H9 (cell line): ENCODE results near the gene WDPCP. TPM values are rescaled to one million over a fixed set of nuclear protein-coding genes. Genes with fewer than 3 reads are reported as not detected.

Experiments used
- DNase-seq: peaks from one replicate; pipeline ENCODE4 v3.0.0-alpha.2; 2017
- H2AFZ ChIP-seq: one replicate; pipeline ENCODE4 v1.6.1; 2013; ENCODE audit warnings: mild to moderate bottlenecking, low read length, control low read depth, moderate library complexity
- H2AK5ac ChIP-seq: 2 replicates; pipeline ENCODE4 v1.6.1; 2013; ENCODE audit warnings: low read length, control low read depth, mixed read lengths; ENCODE audit not compliant: insufficient read length
- H2BK120ac ChIP-seq: one replicate; pipeline ENCODE4 v1.6.1; 2013; ENCODE audit warnings: low read depth, mild to moderate bottlenecking, low read length, control low read depth, inconsistent platforms; ENCODE audit not compliant: poor library complexity, severe bottlenecking
- H2BK12ac ChIP-seq: 2 replicates; pipeline ENCODE4 v1.6.1; 2013; ENCODE audit warnings: low read length, control low read depth, mixed read lengths, low read depth; ENCODE audit not compliant: insufficient read length
- H2BK15ac ChIP-seq: 2 replicates; pipeline ENCODE4 v1.6.1; 2013; ENCODE audit warnings: low read depth, low read length, control low read depth
- H2BK20ac ChIP-seq: one replicate; pipeline ENCODE4 v1.6.1; 2013; ENCODE audit warnings: low read depth, mild to moderate bottlenecking, low read length, control low read depth, inconsistent platforms; ENCODE audit not compliant: poor library complexity, severe bottlenecking
- H2BK5ac ChIP-seq: 2 replicates; pipeline ENCODE4 v1.6.1; 2013; ENCODE audit warnings: low read length, control low read depth, mixed read lengths; ENCODE audit not compliant: insufficient read length
- H3K14ac ChIP-seq: 2 replicates; pipeline ENCODE4 v1.6.1; 2013; ENCODE audit warnings: low read length, control low read depth; ENCODE audit not compliant: insufficient read depth
- H3K18ac ChIP-seq: 2 replicates; pipeline ENCODE4 v1.6.1; 2013; ENCODE audit warnings: low read depth, mild to moderate bottlenecking, mixed read lengths, low read length, control low read depth; ENCODE audit not compliant: insufficient read length
- H3K23ac ChIP-seq: 2 replicates; pipeline ENCODE4 v1.6.1; 2013; ENCODE audit warnings: low read length, control low read depth, mixed read lengths, low read depth; ENCODE audit not compliant: insufficient read length
- H3K23me2 ChIP-seq: 2 replicates; pipeline ENCODE4 v1.6.1; 2013; ENCODE audit warnings: low read depth, mild to moderate bottlenecking, mixed read lengths, low read length, control low read depth; ENCODE audit not compliant: insufficient read length, poor library complexity, severe bottlenecking
- H3K27ac ChIP-seq: 2 replicates; pipeline ENCODE4 v1.5.1; 2013; ENCODE audit warnings: low read length, control low read depth, mixed read lengths, low read depth; ENCODE audit not compliant: insufficient read length
- H3K27me3 ChIP-seq: 2 replicates; pipeline ENCODE4 v1.6.1; 2013; ENCODE audit warnings: low read length, control low read depth, inconsistent platforms; ENCODE audit not compliant: insufficient read depth
- H3K4ac ChIP-seq: 2 replicates; pipeline ENCODE4 v1.6.1; 2013; ENCODE audit warnings: low read depth, mild to moderate bottlenecking, control low read depth, inconsistent platforms, low read length, moderate library complexity
- H3K4me1 ChIP-seq: 2 replicates; pipeline ENCODE4 v1.6.1; 2013; ENCODE audit warnings: low read length, control low read depth, inconsistent platforms; ENCODE audit not compliant: insufficient read depth
- H3K4me2 ChIP-seq: 2 replicates; pipeline ENCODE4 v1.6.1; 2013; ENCODE audit warnings: low read length, control low read depth, mixed read lengths; ENCODE audit not compliant: insufficient read length, insufficient read depth
- H3K56ac ChIP-seq: 2 replicates; pipeline ENCODE4 v1.6.1; 2013; ENCODE audit warnings: low read depth, mild to moderate bottlenecking, mixed read lengths, low read length, control low read depth; ENCODE audit not compliant: insufficient read length
- H3K79me1 ChIP-seq: 2 replicates; pipeline ENCODE4 v1.6.1; 2013; ENCODE audit warnings: low read depth, mild to moderate bottlenecking, moderate library complexity, low read length, control low read depth, inconsistent platforms; ENCODE audit not compliant: insufficient read depth, poor library complexity, severe bottlenecking
- H3K79me2 ChIP-seq: 2 replicates; pipeline ENCODE4 v1.6.1; 2013; ENCODE audit warnings: low read length, control low read depth, inconsistent platforms; ENCODE audit not compliant: insufficient read depth
- H3K9ac ChIP-seq: 2 replicates; pipeline ENCODE4 v1.6.1; 2013; ENCODE audit warnings: low read length, control low read depth, mixed read lengths; ENCODE audit not compliant: insufficient read length; ENCODE audit errors: extremely low read depth
- H3K9me3 ChIP-seq: one replicate; pipeline ENCODE4 v1.6.1; 2013; ENCODE audit warnings: low read depth, low read length, inconsistent platforms; ENCODE audit not compliant: control insufficient read depth
- H3T11ph ChIP-seq: one replicate; pipeline ENCODE4 v1.6.1; 2013; ENCODE audit warnings: mild to moderate bottlenecking, low read length, control low read depth, inconsistent platforms
- H4K20me1 ChIP-seq: one replicate; pipeline ENCODE4 v1.6.1; 2013; ENCODE audit not compliant: control insufficient read depth, insufficient read length, insufficient read depth
- H4K5ac ChIP-seq: 2 replicates; pipeline ENCODE4 v1.6.1; 2013; ENCODE audit warnings: low read depth, mild to moderate bottlenecking, mixed read lengths, low read length, control low read depth; ENCODE audit not compliant: insufficient read length
- H4K8ac ChIP-seq: replicated peaks from 2 replicates; pipeline ENCODE4 v1.6.1; 2013; ENCODE audit warnings: low read length, control low read depth, mixed read lengths, low read depth; ENCODE audit not compliant: insufficient read length
- H4K91ac ChIP-seq: 2 replicates; pipeline ENCODE4 v1.6.1; 2013; ENCODE audit warnings: low read depth, mild to moderate bottlenecking, moderate library complexity, mixed read lengths, low read length, control low read depth; ENCODE audit not compliant: insufficient read length
- H3K27ac Mint-ChIP-seq, 3 experiments: 2 replicates in 2 of 3; 3 replicates in 1 of 3; pipeline ENCODE4 v1.8.0; 2020 to 2021; ENCODE audit warnings: mixed read lengths in 3 of 3, mild to moderate bottlenecking in 1 of 3, moderate library complexity in 1 of 3
- H3K27me3 Mint-ChIP-seq: 2 replicates; pipeline ENCODE4 v1.8.0; 2021; ENCODE audit warnings: low read depth, mild to moderate bottlenecking, moderate library complexity, mixed read lengths
- H3K36me3 Mint-ChIP-seq, 3 experiments: 2 replicates in 2 of 3; 3 replicates in 1 of 3; pipeline ENCODE4 v1.8.0; 2020 to 2021; ENCODE audit warnings: low read depth in 3 of 3, mixed read lengths in 3 of 3; ENCODE audit not compliant: insufficient read depth in 1 of 3
- H3K4me1 Mint-ChIP-seq, 2 experiments: 2 replicates each; pipeline ENCODE4 v1.8.0; 2020; ENCODE audit warnings: mixed read lengths in 2 of 2
- H3K4me3 Mint-ChIP-seq, 2 experiments: 2 replicates in 1 of 2; 3 replicates in 1 of 2; pipeline ENCODE4 v1.8.0; 2020 to 2021; ENCODE audit warnings: mild to moderate bottlenecking in 2 of 2, mixed read lengths in 2 of 2, moderate library complexity in 1 of 2
- H3K9me3 Mint-ChIP-seq, 2 experiments: 2 replicates in 1 of 2; 3 replicates in 1 of 2; pipeline ENCODE4 v1.8.0; 2020; ENCODE audit warnings: mild to moderate bottlenecking in 2 of 2, mixed read lengths in 2 of 2, moderate library complexity in 1 of 2
- WGBS: extraction: QIAGEN DNeasy Blood & Tissue Kit; methylation state at CpG from one replicate; pipeline ENCODE4 v1.1.7; 2013; ENCODE audit warnings: missing lambda C conversion rate, low lambda C conversion rate, mixed read lengths; ENCODE audit not compliant: insufficient read length; ENCODE audit errors: extremely low coverage; 5-methylcytosine and 5-hydroxymethylcytosine counted together
- total RNA-seq: library from RNA; stranded (reverse); gene quantifications from 2 replicates; pipeline ENCODE4 v1.2.1, GENCODE V29; 2021
- TF ChIP-seq, protein P1 (sequence below): fragments of 200-600 bp; sonication (generic); conservative IDR thresholded peaks from 3 replicates; pipeline ENCODE4 v1.8.0; 2021; ENCODE audit warnings: antibody characterized with exemption, mild to moderate bottlenecking

The WDPCP gene
- total RNA-seq, 1 experiment from 2014 or later: 22.4 TPM

DNA sequence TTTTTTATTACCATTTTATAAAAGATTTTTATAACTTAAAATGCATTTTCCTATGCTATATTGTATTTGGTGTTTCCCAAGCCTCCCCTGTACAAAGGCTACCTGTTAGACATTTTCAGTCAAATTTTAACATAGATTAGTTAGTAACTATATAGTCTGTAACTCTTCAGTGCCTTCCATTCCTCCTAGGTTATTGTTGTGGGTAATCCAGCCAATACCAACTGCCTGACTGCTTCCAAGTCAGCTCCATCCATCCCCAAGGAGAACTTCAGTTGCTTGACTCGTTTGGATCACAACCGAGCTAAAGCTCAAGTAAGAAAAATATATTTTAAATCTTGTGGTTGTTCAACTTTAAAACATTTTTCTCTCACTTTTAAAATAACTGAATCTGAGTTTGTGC is 10.7 kb upstream of the WDPCP start:
- H2BK20ac ChIP-seq: no peak overlapping the region
- H3K27me3 ChIP-seq: no peaks in the 10 kb centered on the region
- no peaks in the 10 kb centered on the region for H3K79me2 ChIP-seq
- no peaks in the 10 kb centered on the region for H3K9me3 Mint-ChIP-seq
- H3K27me3 Mint-ChIP-seq: no peaks in the 10 kb centered on the region
- no peak overlapping the region for H3K18ac ChIP-seq
- no peaks in the 10 kb centered on the region for H3K4me1 ChIP-seq
- H3K4ac ChIP-seq: no peak overlapping the region
- H3K4me3 Mint-ChIP-seq: no peak overlapping the region
- H3K14ac ChIP-seq: no peak overlapping the region
- H4K5ac ChIP-seq: no peak overlapping the region
- H3K4me1 Mint-ChIP-seq: peaks cover 25 to 45% of the 10 kb centered on the region in 2 experiments
- no peak overlapping the region for H4K8ac ChIP-seq
- TF ChIP-seq, protein P1, sequence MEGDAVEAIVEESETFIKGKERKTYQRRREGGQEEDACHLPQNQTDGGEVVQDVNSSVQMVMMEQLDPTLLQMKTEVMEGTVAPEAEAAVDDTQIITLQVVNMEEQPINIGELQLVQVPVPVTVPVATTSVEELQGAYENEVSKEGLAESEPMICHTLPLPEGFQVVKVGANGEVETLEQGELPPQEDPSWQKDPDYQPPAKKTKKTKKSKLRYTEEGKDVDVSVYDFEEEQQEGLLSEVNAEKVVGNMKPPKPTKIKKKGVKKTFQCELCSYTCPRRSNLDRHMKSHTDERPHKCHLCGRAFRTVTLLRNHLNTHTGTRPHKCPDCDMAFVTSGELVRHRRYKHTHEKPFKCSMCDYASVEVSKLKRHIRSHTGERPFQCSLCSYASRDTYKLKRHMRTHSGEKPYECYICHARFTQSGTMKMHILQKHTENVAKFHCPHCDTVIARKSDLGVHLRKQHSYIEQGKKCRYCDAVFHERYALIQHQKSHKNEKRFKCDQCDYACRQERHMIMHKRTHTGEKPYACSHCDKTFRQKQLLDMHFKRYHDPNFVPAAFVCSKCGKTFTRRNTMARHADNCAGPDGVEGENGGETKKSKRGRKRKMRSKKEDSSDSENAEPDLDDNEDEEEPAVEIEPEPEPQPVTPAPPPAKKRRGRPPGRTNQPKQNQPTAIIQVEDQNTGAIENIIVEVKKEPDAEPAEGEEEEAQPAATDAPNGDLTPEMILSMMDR: no peak
- no peak overlapping the region for H2BK120ac ChIP-seq
- no peak overlapping the region for H3K4me2 ChIP-seq
- peak overlapping the region in 1 of 3 experiments; percentile 83; a peak in 2 of 7 replicates for H3K27ac Mint-ChIP-seq
- H3K79me1 ChIP-seq: peaks cover 4% of the 10 kb centered on the region
- H2BK15ac ChIP-seq: no peak overlapping the region
- no peak overlapping the region for H3T11ph ChIP-seq
- no peak overlapping the region for H3K23ac ChIP-seq
- H3K23me2 ChIP-seq: no peaks in the 10 kb centered on the region
- no peak overlapping the region for H2BK12ac ChIP-seq
- H2BK5ac ChIP-seq: no peak overlapping the region
- H3K56ac ChIP-seq: no peak overlapping the region
- H3K36me3 Mint-ChIP-seq: peaks cover 45 to 85% (median 82%) of the 10 kb centered on the region in 3 experiments
- H2AFZ ChIP-seq: no peak overlapping the region
- no peak overlapping the region for H3K27ac ChIP-seq
- WGBS: no CpG with 5 or more reads among the region's 2 CpGs
- no peak overlapping the region for H4K91ac ChIP-seq
- H3K9ac ChIP-seq: no peak overlapping the region
- no peak overlapping the region for H2AK5ac ChIP-seq
- no peaks in the 10 kb centered on the region for H3K9me3 ChIP-seq
- DNase-seq: no peak
- no peaks in the 10 kb centered on the region for H4K20me1 ChIP-seq
